A549 treated with AZD9567 at 1 μM for 4 hours (cell line): ENCODE results near the gene TBXAS1. TPM values are rescaled to one million over a fixed set of nuclear protein-coding genes. Genes with fewer than 3 reads are reported as not detected.

Experiments
- total RNA-seq: library from RNA; stranded (reverse); fragments of 200-300 nt; extraction: Qiagen RNA extraction; gene quantifications from 5 replicates; pipeline ENCODE4 v1.2.3, GENCODE V29; 2022; ENCODE audit not compliant: insufficient read depth

The TBXAS1 gene
- 12.8 to 15.9 TPM (median 13.3 TPM) in 5 replicates for total RNA-seq

GRCh38 chr7:139829025-139829774, at the start of gene TBXAS1:
TBXAS1 (plus strand) TSS chr7:139829264; CDS start chr7:139829391, 127 bp downstream.

GRCh38 chr7:140062528-140063299, 233.7 kb downstream of the TBXAS1 start, which contains the start of gene PARP12:
PARP12 (minus strand) TSS chr7:140062951; CDS start chr7:140062847, 104 bp downstream.

Other genes starting within 250 kb of the TBXAS1 start
- gene HIPK2, start 51.3 kb upstream of the TBXAS1 start, total RNA-seq = 24.2 to 34.9 TPM (median 33.4 TPM) in 5 replicates
- 16.5 to 30.7 TPM (median 17.9 TPM) in 5 replicates for gene PARP12, start 233.7 kb downstream of the TBXAS1 start, total RNA-seq